HepG2 (cell line): ENCODE measurements around the gene AGBL3. TPM values are rescaled to one million over a fixed set of nuclear protein-coding genes. Genes with fewer than 3 reads are reported as not detected.
A peak's percentile ranks its signal among the peaks of the same experiment; 100 is the strongest.

Experiments used
- ATRX ChIP-seq: sonication (generic); formaldehyde crosslinking; IDR thresholded peaks from 2 replicates; pipeline ENCODE4 v1.4.0; 2020; ENCODE audit warnings: missing genetic modification reagents, borderline replicate concordance
- CERS6 ChIP-seq: sonication (generic); formaldehyde crosslinking; IDR thresholded peaks from 2 replicates; pipeline ENCODE4 v1.5.0; 2020; ENCODE audit warnings: missing genetic modification reagents
- HNRNPH1 ChIP-seq: fragments of 200-400 bp; formaldehyde crosslinking; optimal IDR thresholded peaks from 2 replicates; pipeline ENCODE3; 2017; ENCODE audit warnings: mild to moderate bottlenecking, low read depth, low read length
- HOMEZ ChIP-seq: IDR thresholded peaks from 2 replicates; pipeline ENCODE4 v1.6.1; 2016; ENCODE audit warnings: low read depth
- IKZF4 ChIP-seq: sonication (generic); formaldehyde crosslinking; IDR thresholded peaks from 2 replicates; pipeline ENCODE4 v1.5.1; 2020; ENCODE audit warnings: borderline replicate concordance, mild to moderate bottlenecking, low read depth, missing genetic modification reagents; ENCODE audit errors: not compliant biosample characterization
- IRF1 ChIP-seq: sonication (generic); formaldehyde crosslinking; IDR thresholded peaks from 2 replicates; pipeline ENCODE4 v1.4.0; 2020; ENCODE audit warnings: low read depth, mild to moderate bottlenecking, missing genetic modification reagents
- NFYB ChIP-seq: sonication (generic); formaldehyde crosslinking; IDR thresholded peaks from 2 replicates; pipeline ENCODE4 v1.4.0; 2020; ENCODE audit warnings: missing genetic modification reagents
- SMAD3 ChIP-seq: sonication (generic); formaldehyde crosslinking; IDR thresholded peaks from 2 replicates; pipeline ENCODE4 v1.4.0; 2020; ENCODE audit warnings: missing genetic modification reagents
- SRY ChIP-seq: sonication (generic); formaldehyde crosslinking; IDR thresholded peaks from 2 replicates; pipeline ENCODE4 v1.8.0; 2022; ENCODE audit warnings: mild to moderate bottlenecking, missing genetic modification reagents
- TAF15 ChIP-seq: fragments of 200-400 bp; formaldehyde crosslinking; IDR thresholded peaks from one replicate; pipeline ENCODE4 v1.6.1; 2018; ENCODE audit warnings: mild to moderate bottlenecking, low read depth, low read length; ENCODE audit not compliant: poor library complexity, severe bottlenecking
- TFAP4 ChIP-seq: sonication (generic); IDR thresholded peaks from 2 replicates; pipeline ENCODE4 v1.6.1; 2016; ENCODE audit warnings: low read depth, borderline replicate concordance
- ZBTB8A ChIP-seq: sonication (generic); formaldehyde crosslinking; IDR thresholded peaks from 2 replicates; pipeline ENCODE4 v1.4.0; 2020; ENCODE audit warnings: mild to moderate bottlenecking, low read depth, missing genetic modification reagents, borderline replicate concordance
- ZNF207 ChIP-seq: fragments of 450-650 bp; IDR thresholded peaks from 2 replicates; pipeline ENCODE4 v1.6.1; 2016; ENCODE audit warnings: antibody characterized with exemption, borderline replicate concordance
- ZNF24 ChIP-seq: fragments of 450-650 bp; IDR thresholded peaks from 2 replicates; pipeline ENCODE4 v1.6.1; 2017; ENCODE audit warnings: antibody characterized with exemption, mild to moderate bottlenecking
- ZNF274 ChIP-seq: sonication (generic); formaldehyde crosslinking; IDR thresholded peaks from 2 replicates; pipeline ENCODE4 v1.5.1; 2020; ENCODE audit warnings: mild to moderate bottlenecking, missing genetic modification reagents
- ZNF280B ChIP-seq: sonication (generic); formaldehyde crosslinking; IDR thresholded peaks from 2 replicates; pipeline ENCODE4 v1.5.0; 2020; ENCODE audit warnings: missing genetic modification reagents, mild to moderate bottlenecking, borderline replicate concordance
- ZNF282 ChIP-seq: fragments of 450-650 bp; IDR thresholded peaks from 2 replicates; pipeline ENCODE4 v1.6.1; 2018; ENCODE audit not compliant: partially characterized antibody
- ZNF317 ChIP-seq: sonication (generic); formaldehyde crosslinking; IDR thresholded peaks from 2 replicates; pipeline ENCODE4 v1.5.0; 2020; ENCODE audit warnings: mild to moderate bottlenecking, missing genetic modification reagents
- ZNF546 ChIP-seq: sonication (generic); formaldehyde crosslinking; conservative IDR thresholded peaks from 2 replicates; pipeline ENCODE4 v1.8.1; 2023; ENCODE audit warnings: mild to moderate bottlenecking, missing genetic modification reagents
- ZXDC ChIP-seq: sonication (generic); formaldehyde crosslinking; IDR thresholded peaks from 2 replicates; pipeline ENCODE4 v1.5.0; 2020; ENCODE audit warnings: mild to moderate bottlenecking, missing genetic modification reagents
- polyA plus RNA-seq, 8 experiments: library from polyadenylated mRNA; depleted of rRNA in 3 of 8; stranded (reverse) in 7 of 8; unstranded in 1 of 8; fragments of >200 nt; fragmentation: Illumina TruSeq in 4 of 8; extraction: Trizol in 4 of 8; gene quantifications; 2 replicates each; pipeline versions ENCODE4 v1.2.1 to v1.2.3, GENCODE V29; 2011 to 2016; ENCODE audit warnings: low read depth in 4 of 8, missing spikeins in 1 of 8, mixed read lengths in 1 of 8; ENCODE audit not compliant: insufficient read depth in 1 of 8
- total RNA-seq, 5 experiments: library from RNA; depleted of rRNA; stranded (reverse); fragments of >200 nt; fragmentation: Illumina TruSeq; extraction: Trizol; gene quantifications; 2 replicates each; pipeline ENCODE4 v1.2.3, GENCODE V29; 2016; ENCODE audit warnings: low read depth in 1 of 5

Gene AGBL3
- total and polyA plus RNA-seq, 2 of the 13 experiments (the other 11 are each of a cell fraction or from before 2014, with no cell fraction given) = 2.2 to 7.2 TPM

GRCh38 chr7:134991469-134992339, 5.4 kb downstream of the AGBL3 start (continued):
- TF ChIP-seq ZXDC (CRISPR knock-in tag) (no peak), SMAD3 (CRISPR knock-in tag) (no peak; the same call in 1 of the 2 replicates), NFYB (CRISPR knock-in tag) (no peak), IKZF4 (no peak), ZNF282 (no peak), IRF1 (CRISPR knock-in tag) (no peak), ZNF280B (no peak), ZNF317 (CRISPR knock-in tag) (no peak), ATRX (no peak), SRY (no peak), ZBTB8A (CRISPR knock-in tag) (no peak), ZNF207 (no peak), TFAP4 (no peak), HOMEZ (CRISPR knock-in tag) (peak; percentile 7; the same call in 1 of the 2 replicates), CERS6 (no peak), TAF15 (no peak), ZNF274 (CRISPR knock-in tag) (no peak), ZNF24 (no peak), HNRNPH1 (no peak), ZNF546 (CRISPR knock-in tag) (no peak)
